ENCODE measurements around the gene GALNT13.

GRCh38 chr2:153875801-153876466 is 4.2 kb downstream of the GALNT13 start:
- TF ChIP-seq CTCF (IDR thresholded peaks at IDR 0.05) (no peak), POLR2AphosphoS5 (IDR thresholded peaks at IDR 0.05; ENCODE audit: insufficient read depth in 1 of 2, low read depth in 1 of 2) (no peak), POLR2A (IDR thresholded peaks at IDR 0.05) (no peak)
